HG02763 (cell line): Measurements from ENCODE around the gene MPEG1.

Experiments used
- ATAC-seq: cut with Tn5 transposase; IDR thresholded peaks from one replicate; pipeline ENCODE4 v1.9.1; 2021; ENCODE audit warnings: mild to moderate bottlenecking, moderate library complexity; ENCODE audit not compliant: unreplicated experiment

The MPEG1 gene

GRCh38 chr11:59218319-59218718 is 5.6 kb upstream of the MPEG1 start:
- no peak for ATAC-seq

GRCh38 chr11:59216641-59217564 is 4.2 kb upstream of the MPEG1 start:
- ATAC-seq: peak; percentile 89

GRCh38 chr11:59214141-59214893 is 1.6 kb upstream of the MPEG1 start:
- ATAC-seq: no peak

GRCh38 chr11:59212222-59212621 is 505 bp downstream of the MPEG1 start:
- ATAC-seq: no peak

GRCh38 chr11:59208956-59209355 is 3.8 kb downstream of the MPEG1 start:
- ATAC-seq: no peak

GRCh38 chr11:59207988-59208451 is 4.7 kb downstream of the MPEG1 start:
- peak; percentile 79 for ATAC-seq

- ATAC-seq: no peak
Measured at GRCh38 chr11:59206635-59207034, 6.1 kb downstream of the MPEG1 start.

GRCh38 chr11:59205648-59206047 is 7.1 kb downstream of the MPEG1 start:
- no peak for ATAC-seq

GRCh38 chr11:59204746-59205145 is 8.0 kb downstream of the MPEG1 start:
- ATAC-seq: no peak

- no peak for ATAC-seq
Measured at GRCh38 chr11:59201353-59201752, 11.4 kb downstream of the MPEG1 start.

GRCh38 chr11:59200423-59200746 is 12.3 kb downstream of the MPEG1 start:
- ATAC-seq: no peak

GRCh38 chr11:59199546-59200422 is 12.9 kb downstream of the MPEG1 start:
- peak; percentile 42 for ATAC-seq

GRCh38 chr11:59198726-59199125 is 14.0 kb downstream of the MPEG1 start:
- ATAC-seq: no peak

GRCh38 chr11:59197991-59198390 is 14.7 kb downstream of the MPEG1 start:
- ATAC-seq: no peak

- ATAC-seq: no peak
Measured at GRCh38 chr11:59196777-59197176, 15.9 kb downstream of the MPEG1 start.

- no peak for ATAC-seq
Measured at GRCh38 chr11:59195586-59195985, 17.1 kb downstream of the MPEG1 start.

GRCh38 chr11:59193587-59194130 is 19.1 kb downstream of the MPEG1 start:
- no peak for ATAC-seq

- ATAC-seq: no peak
Measured at GRCh38 chr11:59192446-59193020, 20.2 kb downstream of the MPEG1 start.

- ATAC-seq: no peak
Measured at GRCh38 chr11:59191890-59192289, 20.8 kb downstream of the MPEG1 start.

GRCh38 chr11:59191095-59191494 is 21.6 kb downstream of the MPEG1 start:
- no peak for ATAC-seq
